Neutrophil (primary cell): ENCODE data around the gene TENM4.

Source experiments
- H3K27ac ChIP-seq: fragments of 200-600 bp; sonication (generic); 2 replicates; pipeline ENCODE4 v1.5.1; 2016; ENCODE audit warnings: mild to moderate bottlenecking, moderate library complexity
- H3K27me3 ChIP-seq: fragments of 200-600 bp; sonication (generic); 2 replicates; pipeline ENCODE4 v1.6.0; 2016; ENCODE audit warnings: mild to moderate bottlenecking
- H3K36me3 ChIP-seq: fragments of 200-600 bp; sonication (generic); 2 replicates; pipeline ENCODE4 v1.5.1; 2017
- H3K4me1 ChIP-seq, 2 experiments: fragments of 200-600 bp in 1 of 2; sonication (generic) in 1 of 2; 1 replicate in 1 of 2; 2 replicates in 1 of 2; pipeline versions ENCODE4 v1.5.1 to v1.6.1; 2013 to 2016; ENCODE audit warnings: low read depth in 1 of 2, low read length in 1 of 2, mild to moderate bottlenecking in 1 of 2, moderate library complexity in 1 of 2; ENCODE audit not compliant: control insufficient read depth in 1 of 2, insufficient read depth in 1 of 2
- H3K4me3 ChIP-seq, 2 experiments: fragments of 200-600 bp in 1 of 2; sonication (generic) in 1 of 2; 1 replicate in 1 of 2; 2 replicates in 1 of 2; pipeline ENCODE4 v1.5.1; 2013 to 2016; ENCODE audit warnings: low read depth in 1 of 2, low read length in 1 of 2, mild to moderate bottlenecking in 1 of 2, moderate library complexity in 1 of 2
- H3K9me3 ChIP-seq: fragments of 200-600 bp; sonication (generic); 2 replicates; pipeline ENCODE4 v1.5.1; 2016
- TF ChIP-seq, protein P1 (sequence below): fragments of 200-600 bp; sonication (generic); IDR thresholded peaks from 2 replicates; pipeline ENCODE4 v1.5.1; 2016; ENCODE audit warnings: antibody characterized with exemption

TENM4 gene

GRCh38 chr11:78773492-78773891 lies 667.3 kb downstream of the TENM4 start:
- TF ChIP-seq, protein P1, sequence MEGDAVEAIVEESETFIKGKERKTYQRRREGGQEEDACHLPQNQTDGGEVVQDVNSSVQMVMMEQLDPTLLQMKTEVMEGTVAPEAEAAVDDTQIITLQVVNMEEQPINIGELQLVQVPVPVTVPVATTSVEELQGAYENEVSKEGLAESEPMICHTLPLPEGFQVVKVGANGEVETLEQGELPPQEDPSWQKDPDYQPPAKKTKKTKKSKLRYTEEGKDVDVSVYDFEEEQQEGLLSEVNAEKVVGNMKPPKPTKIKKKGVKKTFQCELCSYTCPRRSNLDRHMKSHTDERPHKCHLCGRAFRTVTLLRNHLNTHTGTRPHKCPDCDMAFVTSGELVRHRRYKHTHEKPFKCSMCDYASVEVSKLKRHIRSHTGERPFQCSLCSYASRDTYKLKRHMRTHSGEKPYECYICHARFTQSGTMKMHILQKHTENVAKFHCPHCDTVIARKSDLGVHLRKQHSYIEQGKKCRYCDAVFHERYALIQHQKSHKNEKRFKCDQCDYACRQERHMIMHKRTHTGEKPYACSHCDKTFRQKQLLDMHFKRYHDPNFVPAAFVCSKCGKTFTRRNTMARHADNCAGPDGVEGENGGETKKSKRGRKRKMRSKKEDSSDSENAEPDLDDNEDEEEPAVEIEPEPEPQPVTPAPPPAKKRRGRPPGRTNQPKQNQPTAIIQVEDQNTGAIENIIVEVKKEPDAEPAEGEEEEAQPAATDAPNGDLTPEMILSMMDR, result no peak
- Histone ChIP-seq H3K9me3 (no peaks in the 10 kb centered on the region), H3K27me3 (peaks cover 12% of the 10 kb centered on the region), H3K4me3 (no peak overlapping the region), H3K4me1 (no peaks in the 10 kb centered on the region), H3K27ac (no peak overlapping the region), H3K36me3 (no peaks in the 10 kb centered on the region)

- no peak overlapping the region for H3K4me3 ChIP-seq
- TF ChIP-seq, protein P1, result no peak
Observed at GRCh38 chr11:78773077-78773476, 667.8 kb downstream of the TENM4 start.

GRCh38 chr11:78772186-78772585 lies 668.6 kb downstream of the TENM4 start:
- TF ChIP-seq, protein P1, result no peak
- H3K9me3 ChIP-seq, result no peaks in the 10 kb centered on the region
- no peaks in the 10 kb centered on the region for H3K4me1 ChIP-seq

More at GRCh38 chr11:78773077-78773476, 667.8 kb downstream of the TENM4 start:
- Histone ChIP-seq H3K36me3 (no peaks in the 10 kb centered on the region), H3K9me3 (no peaks in the 10 kb centered on the region), H3K27me3 (peaks cover 12% of the 10 kb centered on the region), H3K4me1 (no peaks in the 10 kb centered on the region), H3K27ac (no peak overlapping the region)

DNA sequence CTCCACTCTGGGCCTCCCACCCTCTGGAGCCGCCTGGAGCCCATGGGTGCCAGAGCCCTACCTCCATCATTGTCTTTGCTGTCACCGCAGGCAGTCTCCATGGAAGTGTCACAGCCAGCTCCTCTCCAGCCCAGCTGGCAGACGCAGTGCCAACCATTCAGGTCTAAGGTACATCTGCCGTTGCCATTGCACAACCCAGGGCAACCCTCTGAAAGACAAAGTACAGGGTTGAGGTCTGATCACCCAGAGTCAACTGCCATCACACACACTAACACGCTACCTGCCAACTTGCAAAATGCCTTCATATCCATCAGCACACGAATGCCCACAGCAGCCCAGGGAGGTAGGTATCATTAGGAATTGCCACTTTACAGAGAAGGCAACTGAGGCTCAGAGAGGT lies 669.9 kb downstream of the TENM4 start:
- TF ChIP-seq, protein P1, result no peak
- H3K4me3 ChIP-seq, result no peak overlapping the region
- H3K36me3 ChIP-seq, result no peaks in the 10 kb centered on the region
- H3K27me3 ChIP-seq, result peaks cover 4% of the 10 kb centered on the region
- H3K27ac ChIP-seq, result no peak overlapping the region
- H3K4me1 ChIP-seq, result no peaks in the 10 kb centered on the region
- no peaks in the 10 kb centered on the region for H3K9me3 ChIP-seq

More at GRCh38 chr11:78772186-78772585, 668.6 kb downstream of the TENM4 start:
- Histone ChIP-seq H3K27ac (no peak overlapping the region), H3K36me3 (no peaks in the 10 kb centered on the region), H3K4me3 (no peak overlapping the region), H3K27me3 (peaks cover 4% of the 10 kb centered on the region)

GRCh38 chr11:78768971-78769370 lies 671.9 kb downstream of the TENM4 start:
- Histone ChIP-seq H3K4me3 (no peak overlapping the region), H3K27me3 (peaks cover 4% of the 10 kb centered on the region), H3K9me3 (no peaks in the 10 kb centered on the region), H3K27ac (no peak overlapping the region), H3K4me1 (no peaks in the 10 kb centered on the region), H3K36me3 (no peaks in the 10 kb centered on the region)
- TF ChIP-seq, protein P1, result no peak

- no peak overlapping the region for H3K4me3 ChIP-seq
- TF ChIP-seq, protein P1, result no peak
Observed at GRCh38 chr11:78768345-78768744, 672.5 kb downstream of the TENM4 start.

More at GRCh38 chr11:78768345-78768744, 672.5 kb downstream of the TENM4 start:
- Histone ChIP-seq H3K9me3 (no peaks in the 10 kb centered on the region), H3K27me3 (peaks cover 4% of the 10 kb centered on the region), H3K27ac (no peak overlapping the region), H3K4me1 (no peaks in the 10 kb centered on the region), H3K36me3 (no peaks in the 10 kb centered on the region)
